GM12864 (cell line): Measurements from ENCODE around the gene IQUB.

Source experiments
- DNase-seq: peaks from one replicate; pipeline ENCODE4 v3.0.0-alpha.2; 2011; ENCODE audit warnings: low read depth
- H3K4me3 ChIP-seq: 2 replicates; pipeline ENCODE4 v1.5.1; 2011; ENCODE audit warnings: mild to moderate bottlenecking, low read depth, low read length, control low read depth
- TF ChIP-seq, protein P1 (sequence below): IDR thresholded peaks from 2 replicates; pipeline ENCODE4 v1.5.1; 2011; ENCODE audit warnings: low read depth, mild to moderate bottlenecking, moderate library complexity, low read length, control low read depth, inconsistent platforms; ENCODE audit errors: missing control alignments

Gene IQUB

DNA sequence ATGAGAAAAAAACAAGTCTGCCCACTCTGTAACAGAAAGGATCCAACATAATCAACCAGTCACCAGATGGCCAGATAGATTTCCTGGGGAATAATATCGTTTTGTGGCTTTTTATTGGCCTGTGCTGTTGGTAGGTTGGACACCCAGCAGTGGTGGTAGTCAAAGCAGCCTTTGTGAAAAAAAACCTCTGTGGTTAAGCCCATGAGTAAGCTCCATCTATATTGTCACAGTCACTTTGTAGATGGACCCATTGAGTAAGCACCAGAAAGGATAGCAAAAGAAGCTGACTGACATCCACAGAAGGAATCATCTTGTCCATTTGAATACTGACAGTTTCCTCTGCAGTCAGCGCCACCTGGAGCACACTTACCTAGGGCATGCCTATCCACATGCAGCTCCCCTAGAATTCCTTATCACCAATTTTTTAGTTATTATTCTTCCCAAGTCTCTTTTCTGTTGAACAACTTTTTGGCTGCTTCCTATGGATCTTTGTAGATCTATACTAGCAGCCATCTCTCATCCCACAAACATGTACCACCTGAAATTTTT, 96.9 kb downstream of the IQUB start:
- no peak overlapping the region for H3K4me3 ChIP-seq
- no peak for DNase-seq
- TF ChIP-seq, protein P1, sequence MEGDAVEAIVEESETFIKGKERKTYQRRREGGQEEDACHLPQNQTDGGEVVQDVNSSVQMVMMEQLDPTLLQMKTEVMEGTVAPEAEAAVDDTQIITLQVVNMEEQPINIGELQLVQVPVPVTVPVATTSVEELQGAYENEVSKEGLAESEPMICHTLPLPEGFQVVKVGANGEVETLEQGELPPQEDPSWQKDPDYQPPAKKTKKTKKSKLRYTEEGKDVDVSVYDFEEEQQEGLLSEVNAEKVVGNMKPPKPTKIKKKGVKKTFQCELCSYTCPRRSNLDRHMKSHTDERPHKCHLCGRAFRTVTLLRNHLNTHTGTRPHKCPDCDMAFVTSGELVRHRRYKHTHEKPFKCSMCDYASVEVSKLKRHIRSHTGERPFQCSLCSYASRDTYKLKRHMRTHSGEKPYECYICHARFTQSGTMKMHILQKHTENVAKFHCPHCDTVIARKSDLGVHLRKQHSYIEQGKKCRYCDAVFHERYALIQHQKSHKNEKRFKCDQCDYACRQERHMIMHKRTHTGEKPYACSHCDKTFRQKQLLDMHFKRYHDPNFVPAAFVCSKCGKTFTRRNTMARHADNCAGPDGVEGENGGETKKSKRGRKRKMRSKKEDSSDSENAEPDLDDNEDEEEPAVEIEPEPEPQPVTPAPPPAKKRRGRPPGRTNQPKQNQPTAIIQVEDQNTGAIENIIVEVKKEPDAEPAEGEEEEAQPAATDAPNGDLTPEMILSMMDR, result no peak

DNA sequence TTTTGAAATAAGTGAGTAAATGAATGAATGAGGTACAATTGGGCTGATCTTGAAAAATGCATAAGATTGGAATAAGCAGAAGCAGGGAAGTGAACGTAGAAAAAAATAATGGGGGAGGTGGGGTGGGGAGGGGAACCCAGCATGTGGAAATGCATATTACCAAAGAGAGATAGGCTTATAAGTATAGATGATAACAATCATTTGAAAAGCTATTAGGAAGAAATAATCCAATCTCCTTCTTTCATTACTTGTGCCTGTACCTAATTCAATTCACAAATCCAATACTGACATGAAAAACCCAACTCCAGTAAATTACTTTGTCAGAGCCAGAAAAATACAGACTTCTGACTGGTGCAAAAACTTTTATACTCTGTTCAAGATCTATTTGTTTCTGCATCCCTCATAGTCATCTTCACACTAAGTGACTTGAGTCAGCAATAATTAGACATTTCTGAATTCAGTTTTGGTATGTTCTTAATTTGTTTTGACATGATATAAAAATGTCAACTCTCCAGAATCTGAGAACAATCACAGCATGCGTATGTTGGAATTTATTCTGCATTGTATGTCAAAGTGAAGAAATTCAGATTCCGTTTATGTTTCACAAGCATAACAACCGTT, 99.2 kb downstream of the IQUB start:
- no peak for DNase-seq
- TF ChIP-seq, protein P1, result no peak
- no peak overlapping the region for H3K4me3 ChIP-seq

DNA sequence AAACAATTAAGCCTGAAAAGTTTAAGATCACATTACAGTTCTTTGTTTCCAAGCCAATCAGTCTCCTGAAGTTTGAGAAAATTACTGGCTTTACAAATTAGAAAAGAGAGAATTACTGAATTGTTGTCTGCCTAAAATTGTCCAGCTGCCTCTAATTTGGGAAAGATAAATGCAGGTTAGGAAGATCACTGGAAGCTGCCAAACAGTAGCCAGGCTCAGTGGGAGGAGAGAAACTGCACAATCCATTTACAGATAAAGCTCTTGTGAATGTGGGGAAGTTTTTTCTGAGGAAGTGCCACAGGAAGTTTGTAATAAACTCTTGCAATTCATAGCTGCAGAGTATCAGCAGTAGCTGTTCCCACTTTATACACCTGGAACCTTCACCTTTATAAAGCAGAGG, 100.7 kb downstream of the IQUB start:
- H3K4me3 ChIP-seq, result no peak overlapping the region
- DNase-seq, result no peak
- TF ChIP-seq, protein P1, result no peak

DNA sequence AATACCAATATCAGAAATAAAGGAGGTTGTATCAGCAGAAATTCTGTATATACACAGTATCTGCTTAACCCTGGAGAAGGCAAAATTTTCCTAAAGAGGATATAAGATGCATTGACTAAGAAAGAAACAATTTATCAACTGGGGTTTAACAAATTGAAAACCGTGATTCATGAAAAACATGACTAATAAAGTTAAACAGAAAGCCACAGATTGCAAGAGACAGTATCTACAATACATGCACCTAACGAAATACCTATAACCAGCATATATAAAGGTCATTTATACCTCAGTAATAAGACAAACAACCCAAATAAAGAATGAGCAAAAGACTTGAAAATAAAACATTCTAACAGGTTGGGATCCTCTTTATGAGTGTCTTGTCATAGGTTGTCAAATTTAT, 101.8 kb downstream of the IQUB start:
- DNase-seq, result no peak
- TF ChIP-seq, protein P1, result no peak
- H3K4me3 ChIP-seq, result no peak overlapping the region

DNA sequence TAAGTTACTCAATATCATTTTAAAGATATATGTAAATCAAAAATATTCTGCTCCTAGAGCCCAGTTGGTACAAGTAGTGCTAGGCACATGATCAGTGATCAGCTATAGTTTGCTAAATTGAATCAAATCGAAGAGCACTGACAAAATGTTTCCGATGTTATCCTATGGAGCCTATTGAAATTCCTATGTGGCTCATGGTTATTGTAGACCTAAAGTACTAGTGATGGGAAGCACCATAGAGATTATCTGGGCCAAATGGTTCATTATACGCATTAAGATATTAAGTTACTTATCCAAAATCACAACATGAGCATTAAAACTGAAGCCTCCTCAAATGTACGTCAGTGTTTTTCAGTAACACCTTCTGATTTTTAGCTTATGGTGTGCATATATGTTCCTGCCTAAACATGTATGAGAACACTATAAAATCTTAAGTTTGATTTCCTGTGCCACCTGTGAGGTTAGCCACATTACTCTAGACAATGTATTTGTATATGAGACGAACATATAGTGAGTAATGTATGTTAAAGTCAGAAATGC, 103.2 kb downstream of the IQUB start:
- DNase-seq, result no peak
- no peak overlapping the region for H3K4me3 ChIP-seq
- TF ChIP-seq, protein P1, result no peak

DNA sequence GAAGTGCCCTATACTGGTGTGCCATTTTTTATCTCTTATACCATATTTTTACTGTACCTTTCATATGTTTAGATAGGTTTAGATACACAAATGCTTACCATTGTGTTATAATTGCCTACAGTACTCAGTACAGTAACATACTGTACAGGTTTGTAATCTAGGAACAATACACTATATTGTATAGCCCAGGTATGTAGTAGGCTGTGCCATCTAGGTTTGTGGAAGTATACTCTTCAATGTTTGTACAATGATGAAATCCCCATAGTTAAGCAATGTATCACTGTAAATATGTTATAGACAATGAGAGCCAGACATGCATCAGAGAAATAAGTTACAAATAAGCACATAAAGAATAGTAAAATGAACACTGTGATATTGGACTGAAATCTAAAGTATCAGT, 109.1 kb downstream of the IQUB start:
- TF ChIP-seq, protein P1, result no peak
- H3K4me3 ChIP-seq, result no peak overlapping the region
- DNase-seq, result no peak

DNA sequence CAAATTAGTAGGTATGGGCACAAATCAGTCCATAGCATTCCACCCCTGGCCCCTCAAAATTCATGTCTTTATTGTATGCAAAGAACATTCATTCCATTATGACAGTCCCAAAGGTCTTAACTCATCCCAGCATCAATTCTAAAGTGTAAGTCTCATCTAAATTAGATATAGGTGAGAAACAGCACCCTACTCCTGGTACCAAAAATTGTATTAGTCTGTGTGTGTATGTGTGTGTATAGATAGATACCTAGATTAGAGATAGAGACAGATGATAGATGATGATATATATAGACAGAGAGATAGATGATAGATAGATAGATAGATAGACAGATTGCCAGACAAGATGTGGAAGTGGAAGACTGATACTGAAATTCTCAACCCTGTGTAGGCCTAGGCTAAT, 109.9 kb downstream of the IQUB start:
- no peak for DNase-seq
- TF ChIP-seq, protein P1, result no peak
- no peak overlapping the region for H3K4me3 ChIP-seq
